ENCODE data around the gene SLC22A31.

Gene SLC22A31

GRCh38 chr16:89217388-89218191 lies 17.3 kb upstream of the SLC22A31 start, which contains the start of gene ZNF778:
TSS of gene ZNF778 (plus strand) at chr16:89217703. CDS start at chr16:89221128, 3,425 bp downstream.
- DNase-seq (ENCODE audit: low read depth, low spot score), result peak; percentile 69
- peak within 1 kb of the TSS; percentile 72 for H3K4me3 ChIP-seq (ENCODE audit: low read length)

- H3K4me3 ChIP-seq (ENCODE audit: low read length), result peak overlapping the region; percentile 72
- no peak for DNase-seq (ENCODE audit: low read depth, low spot score)
Observed at GRCh38 chr16:89217138-89217387, 16.7 kb upstream of the SLC22A31 start.

GRCh38 chr16:89216315-89217137 lies 16.2 kb upstream of the SLC22A31 start:
- H3K4me3 ChIP-seq (ENCODE audit: low read length), result peak overlapping the region; percentile 72
- DNase-seq (ENCODE audit: low read depth, low spot score), result peak; percentile 75

- H3K4me3 ChIP-seq (ENCODE audit: low read length), result no peak overlapping the region
- DNase-seq (ENCODE audit: low read depth, low spot score), result no peak
Observed at GRCh38 chr16:89210904-89211515, 10.7 kb upstream of the SLC22A31 start.

GRCh38 chr16:89210165-89210903 lies 10.0 kb upstream of the SLC22A31 start:
- DNase-seq (ENCODE audit: low read depth, low spot score), result no peak
- H3K4me3 ChIP-seq (ENCODE audit: low read length), result no peak overlapping the region

GRCh38 chr16:89209522-89210044 lies 9.2 kb upstream of the SLC22A31 start:
- no peak for DNase-seq (ENCODE audit: low read depth, low spot score)
- H3K4me3 ChIP-seq (ENCODE audit: low read length), result no peak overlapping the region

- H3K4me3 ChIP-seq (ENCODE audit: low read length), result no peak overlapping the region
- DNase-seq (ENCODE audit: low read depth, low spot score), result no peak
Observed at GRCh38 chr16:89207993-89208392, 7.7 kb upstream of the SLC22A31 start.

GRCh38 chr16:89202422-89203215 lies 2.3 kb upstream of the SLC22A31 start:
- no peak overlapping the region for H3K4me3 ChIP-seq (ENCODE audit: low read length)
- no peak for DNase-seq (ENCODE audit: low read depth, low spot score)

- H3K4me3 ChIP-seq (ENCODE audit: low read length), result no peak overlapping the region
- no peak for DNase-seq (ENCODE audit: low read depth, low spot score)
Observed at GRCh38 chr16:89201439-89202377, 1.4 kb upstream of the SLC22A31 start.

GRCh38 chr16:89200850-89201411 lies 594 bp upstream of the SLC22A31 start:
- no peak for DNase-seq (ENCODE audit: low read depth, low spot score)
- no peak overlapping the region for H3K4me3 ChIP-seq (ENCODE audit: low read length)

- no peak overlapping the region for H3K4me3 ChIP-seq (ENCODE audit: low read length)
- DNase-seq (ENCODE audit: low read depth, low spot score), result no peak
Observed at GRCh38 chr16:89199241-89200123, 855 bp downstream of the SLC22A31 start.

- H3K4me3 ChIP-seq (ENCODE audit: low read length), result no peak overlapping the region
- no peak for DNase-seq (ENCODE audit: low read depth, low spot score)
Observed at GRCh38 chr16:89198417-89199240, 1.7 kb downstream of the SLC22A31 start.

- no peak for DNase-seq (ENCODE audit: low read depth, low spot score)
- no peak overlapping the region for H3K4me3 ChIP-seq (ENCODE audit: low read length)
Observed at GRCh38 chr16:89197633-89198416, 2.5 kb downstream of the SLC22A31 start.

GRCh38 chr16:89197033-89197632 lies 3.2 kb downstream of the SLC22A31 start:
- H3K4me3 ChIP-seq (ENCODE audit: low read length), result no peak overlapping the region
- no peak for DNase-seq (ENCODE audit: low read depth, low spot score)
